Nephron (organoid): ENCODE results near the gene RAB11FIP5.

ENCODE experiments used
- H3K27ac Mint-ChIP-seq, 3 experiments: 2 replicates each; pipeline ENCODE4 v1.8.0; 2020; ENCODE audit warnings: mixed read lengths in 3 of 3, mild to moderate bottlenecking in 2 of 3, moderate library complexity in 1 of 3
- H3K27me3 Mint-ChIP-seq: 2 replicates; pipeline ENCODE4 v1.8.0; 2021; ENCODE audit warnings: low read depth, mild to moderate bottlenecking, moderate library complexity, mixed read lengths
- H3K36me3 Mint-ChIP-seq: 2 replicates; pipeline ENCODE4 v1.8.0; 2020; ENCODE audit warnings: low read depth, mixed read lengths
- H3K4me1 Mint-ChIP-seq: 2 replicates; pipeline ENCODE4 v1.8.0; 2020; ENCODE audit warnings: mixed read lengths
- H3K4me3 Mint-ChIP-seq, 3 experiments: 2 replicates each; pipeline ENCODE4 v1.8.0; 2020; ENCODE audit warnings: mild to moderate bottlenecking in 3 of 3, mixed read lengths in 3 of 3, moderate library complexity in 2 of 3
- H3K9me3 Mint-ChIP-seq: 2 replicates; pipeline ENCODE4 v1.8.0; 2020; ENCODE audit warnings: mixed read lengths
- TF ChIP-seq, protein P1 (sequence below), 3 experiments: fragments of 200-600 bp; sonication (generic); IDR thresholded peaks; one replicate each; pipeline ENCODE4 v1.5.0; 2021; ENCODE audit warnings: antibody characterized with exemption in 3 of 3; ENCODE audit not compliant: unreplicated experiment in 3 of 3

RAB11FIP5 gene

DNA sequence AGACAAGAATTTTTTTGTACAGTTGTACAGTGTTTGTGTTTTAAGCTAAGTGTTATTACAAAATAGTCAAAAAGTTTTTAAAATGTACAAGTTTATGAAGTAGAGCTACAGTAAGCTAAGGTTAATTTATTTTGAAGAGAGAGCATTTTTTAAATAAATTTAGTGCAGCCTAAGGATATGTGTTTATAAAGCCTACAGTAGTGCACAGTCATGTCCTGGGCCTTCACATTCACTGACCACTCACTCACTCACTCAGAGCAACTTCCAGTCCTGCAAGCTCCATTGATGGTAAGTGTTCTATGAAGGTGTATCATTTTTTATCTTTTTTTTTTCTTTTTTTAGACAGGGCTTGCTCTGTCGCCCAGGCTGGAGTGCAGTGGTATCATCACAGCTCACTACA lies 85.4 kb downstream of the RAB11FIP5 start:
- Mint-ChIP-seq H3K27me3 (no peaks in the 10 kb centered on the region), H3K4me3 (no peak overlapping the region), H3K27ac (no peak overlapping the region), H3K36me3 (peaks cover 4% of the 10 kb centered on the region), H3K9me3 (no peaks in the 10 kb centered on the region), H3K4me1 (no peaks in the 10 kb centered on the region)
- TF ChIP-seq, protein P1, sequence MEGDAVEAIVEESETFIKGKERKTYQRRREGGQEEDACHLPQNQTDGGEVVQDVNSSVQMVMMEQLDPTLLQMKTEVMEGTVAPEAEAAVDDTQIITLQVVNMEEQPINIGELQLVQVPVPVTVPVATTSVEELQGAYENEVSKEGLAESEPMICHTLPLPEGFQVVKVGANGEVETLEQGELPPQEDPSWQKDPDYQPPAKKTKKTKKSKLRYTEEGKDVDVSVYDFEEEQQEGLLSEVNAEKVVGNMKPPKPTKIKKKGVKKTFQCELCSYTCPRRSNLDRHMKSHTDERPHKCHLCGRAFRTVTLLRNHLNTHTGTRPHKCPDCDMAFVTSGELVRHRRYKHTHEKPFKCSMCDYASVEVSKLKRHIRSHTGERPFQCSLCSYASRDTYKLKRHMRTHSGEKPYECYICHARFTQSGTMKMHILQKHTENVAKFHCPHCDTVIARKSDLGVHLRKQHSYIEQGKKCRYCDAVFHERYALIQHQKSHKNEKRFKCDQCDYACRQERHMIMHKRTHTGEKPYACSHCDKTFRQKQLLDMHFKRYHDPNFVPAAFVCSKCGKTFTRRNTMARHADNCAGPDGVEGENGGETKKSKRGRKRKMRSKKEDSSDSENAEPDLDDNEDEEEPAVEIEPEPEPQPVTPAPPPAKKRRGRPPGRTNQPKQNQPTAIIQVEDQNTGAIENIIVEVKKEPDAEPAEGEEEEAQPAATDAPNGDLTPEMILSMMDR (IDR thresholded peaks at IDR 0.05; ENCODE audit: unreplicated experiment in 3 of 3): no peak

DNA sequence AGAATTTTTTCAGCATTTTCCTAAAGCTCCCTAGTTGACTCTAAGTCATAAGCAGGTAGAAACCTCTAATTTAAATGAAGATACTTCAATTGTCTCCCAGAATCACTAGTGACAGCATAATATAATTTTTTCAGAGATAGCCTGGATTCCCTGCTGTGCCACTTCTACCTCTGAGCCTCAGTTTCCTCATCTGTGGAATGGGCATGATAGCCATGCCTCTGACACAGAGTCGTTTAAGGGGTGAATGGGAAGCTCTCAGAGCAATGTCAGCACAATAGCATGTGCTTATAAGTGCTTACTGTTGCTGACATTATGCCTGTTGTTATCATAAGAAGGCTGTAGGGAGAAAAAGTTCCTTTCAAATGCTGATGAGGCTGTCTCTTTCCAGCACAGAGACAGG lies 89.3 kb downstream of the RAB11FIP5 start:
- TF ChIP-seq, protein P1 (IDR thresholded peaks at IDR 0.05; ENCODE audit: unreplicated experiment in 3 of 3): no peak
- H3K4me1 Mint-ChIP-seq: no peaks in the 10 kb centered on the region
- H3K4me3 Mint-ChIP-seq: no peak overlapping the region
- H3K27me3 Mint-ChIP-seq: no peaks in the 10 kb centered on the region
- H3K9me3 Mint-ChIP-seq: no peaks in the 10 kb centered on the region
- peaks cover 11% of the 10 kb centered on the region for H3K36me3 Mint-ChIP-seq
- H3K27ac Mint-ChIP-seq: no peak overlapping the region
